MM.1S (cell line): ENCODE results near the gene TMEM175.

Experiments used
- DNase-seq: peaks from one replicate; pipeline ENCODE4 v3.0.0-alpha.2; 2015
- H2AFZ ChIP-seq: fragments of 300-600 bp; sonication (generic); 2 replicates; pipeline ENCODE4 v1.6.0; 2016; ENCODE audit warnings: antibody characterized with exemption, low read length
- H3F3A ChIP-seq: fragments of 300-600 bp; sonication (generic); 2 replicates; pipeline ENCODE4 v1.6.1; 2016; ENCODE audit warnings: mild to moderate bottlenecking, antibody characterized with exemption, low read length, moderate library complexity, mixed read lengths; ENCODE audit not compliant: insufficient read depth
- H3K27ac ChIP-seq: fragments of 300-600 bp; sonication (generic); 2 replicates; pipeline ENCODE4 v1.5.1; 2016; ENCODE audit warnings: mild to moderate bottlenecking, low read length
- H3K27me3 ChIP-seq: fragments of 300-600 bp; sonication (generic); replicated peaks from 2 replicates; pipeline ENCODE4 v1.6.0; 2016; ENCODE audit warnings: low read length; ENCODE audit not compliant: insufficient read depth
- H3K36me3 ChIP-seq: fragments of 300-600 bp; sonication (generic); replicated peaks from 2 replicates; pipeline ENCODE4 v1.6.1; 2016; ENCODE audit warnings: mild to moderate bottlenecking, low read length, mixed read lengths; ENCODE audit not compliant: insufficient read depth
- H3K4me1 ChIP-seq: fragments of 300-600 bp; sonication (generic); 2 replicates; pipeline ENCODE4 v1.6.1; 2016; ENCODE audit warnings: low read length, mixed read lengths
- H3K4me2 ChIP-seq: fragments of 300-600 bp; sonication (generic); 2 replicates; pipeline ENCODE4 v1.6.0; 2016; ENCODE audit warnings: low read depth, low read length
- H3K4me3 ChIP-seq: fragments of 300-600 bp; sonication (generic); 2 replicates; pipeline ENCODE4 v1.5.1; 2016; ENCODE audit warnings: low read length, mixed read lengths
- H3K79me2 ChIP-seq: fragments of 300-600 bp; sonication (generic); 2 replicates; pipeline ENCODE4 v1.6.1; 2016; ENCODE audit warnings: mixed run types, low read length, mixed read lengths
- H3K9ac ChIP-seq: fragments of 300-600 bp; sonication (generic); 2 replicates; pipeline ENCODE4 v1.6.1; 2016; ENCODE audit warnings: low read length, mixed read lengths
- H3K9me2 ChIP-seq: fragments of 300-600 bp; sonication (generic); replicated peaks from 2 replicates; pipeline ENCODE4 v1.6.1; 2016; ENCODE audit warnings: mild to moderate bottlenecking, low read length, mixed read lengths; ENCODE audit not compliant: insufficient read depth
- H3K9me3 ChIP-seq: fragments of 300-600 bp; sonication (generic); replicated peaks from 2 replicates; pipeline ENCODE4 v1.6.1; 2016; ENCODE audit warnings: mild to moderate bottlenecking, low read length, mixed read lengths; ENCODE audit not compliant: insufficient read depth
- H4K20me1 ChIP-seq: fragments of 300-600 bp; sonication (generic); 2 replicates; pipeline ENCODE4 v1.6.1; 2016; ENCODE audit warnings: mild to moderate bottlenecking, low read length, moderate library complexity, mixed read lengths; ENCODE audit not compliant: insufficient read depth
- EZH2 ChIP-seq: fragments of 300-600 bp; sonication (generic); optimal IDR thresholded peaks from 2 replicates; pipeline ENCODE3; 2017; ENCODE audit warnings: low read depth, mild to moderate bottlenecking, antibody characterized with exemption, low read length, mixed read lengths
- EZH2phosphoT487 ChIP-seq: fragments of 300-600 bp; sonication (generic); IDR thresholded peaks from 2 replicates; pipeline ENCODE4 v1.6.1; 2018; ENCODE audit warnings: antibody characterized with exemption, low read length
- TF ChIP-seq, protein P1 (sequence below): fragments of 300-600 bp; sonication (generic); IDR thresholded peaks from 2 replicates; pipeline ENCODE4 v1.5.1; 2016; ENCODE audit warnings: antibody characterized with exemption, low read length, mixed read lengths

TMEM175 gene

DNA sequence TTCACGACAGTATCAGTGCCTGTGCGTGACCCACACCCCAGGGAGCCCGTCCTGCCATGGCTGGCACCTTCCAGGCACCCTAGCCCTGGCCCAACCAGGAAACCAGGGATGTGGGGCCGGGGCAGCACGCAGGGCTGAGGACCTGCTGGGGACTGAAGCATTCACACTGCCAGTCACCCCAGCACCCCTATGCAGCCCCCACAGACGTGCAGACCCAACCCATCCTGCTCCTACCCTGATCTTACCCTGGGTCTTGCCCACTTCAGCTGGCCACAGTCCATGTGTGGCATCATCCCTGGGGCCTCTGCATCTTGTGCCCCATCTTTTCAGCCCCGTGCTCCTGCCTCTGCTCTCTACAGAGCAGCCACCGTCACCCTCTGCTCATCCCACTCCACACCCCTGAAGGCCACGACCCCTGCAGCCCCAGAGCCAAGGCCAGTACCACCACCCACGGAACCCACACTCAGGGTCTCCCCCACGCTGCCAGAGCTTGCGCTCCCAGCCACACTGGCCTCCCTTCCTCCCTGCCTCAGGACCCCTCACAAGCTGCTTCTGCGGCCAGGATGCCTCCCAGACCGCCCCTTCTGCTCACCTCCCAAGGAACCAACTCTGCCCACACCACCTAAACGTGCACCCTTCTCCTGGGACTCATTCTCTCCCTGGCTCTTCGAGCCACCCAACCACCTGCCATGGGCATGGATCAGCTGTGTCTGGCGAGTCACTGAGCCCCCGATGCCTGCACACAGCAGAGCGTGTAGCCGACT lies 25.7 kb upstream of the TMEM175 start:
- H3K9me2 ChIP-seq, result no peaks in the 10 kb centered on the region
- no peak for DNase-seq
- no peak overlapping the region for H2AFZ ChIP-seq
- no peaks in the 10 kb centered on the region for H3F3A ChIP-seq
- H3K79me2 ChIP-seq, result peaks cover 27% of the 10 kb centered on the region
- no peaks in the 10 kb centered on the region for H3K9me3 ChIP-seq
- peaks cover 3% of the 10 kb centered on the region; the same call in 1 of the 2 replicates for H3K36me3 ChIP-seq
- no peaks in the 10 kb centered on the region for H3K4me1 ChIP-seq
- no peak overlapping the region for H3K9ac ChIP-seq
- TF ChIP-seq, protein P1, sequence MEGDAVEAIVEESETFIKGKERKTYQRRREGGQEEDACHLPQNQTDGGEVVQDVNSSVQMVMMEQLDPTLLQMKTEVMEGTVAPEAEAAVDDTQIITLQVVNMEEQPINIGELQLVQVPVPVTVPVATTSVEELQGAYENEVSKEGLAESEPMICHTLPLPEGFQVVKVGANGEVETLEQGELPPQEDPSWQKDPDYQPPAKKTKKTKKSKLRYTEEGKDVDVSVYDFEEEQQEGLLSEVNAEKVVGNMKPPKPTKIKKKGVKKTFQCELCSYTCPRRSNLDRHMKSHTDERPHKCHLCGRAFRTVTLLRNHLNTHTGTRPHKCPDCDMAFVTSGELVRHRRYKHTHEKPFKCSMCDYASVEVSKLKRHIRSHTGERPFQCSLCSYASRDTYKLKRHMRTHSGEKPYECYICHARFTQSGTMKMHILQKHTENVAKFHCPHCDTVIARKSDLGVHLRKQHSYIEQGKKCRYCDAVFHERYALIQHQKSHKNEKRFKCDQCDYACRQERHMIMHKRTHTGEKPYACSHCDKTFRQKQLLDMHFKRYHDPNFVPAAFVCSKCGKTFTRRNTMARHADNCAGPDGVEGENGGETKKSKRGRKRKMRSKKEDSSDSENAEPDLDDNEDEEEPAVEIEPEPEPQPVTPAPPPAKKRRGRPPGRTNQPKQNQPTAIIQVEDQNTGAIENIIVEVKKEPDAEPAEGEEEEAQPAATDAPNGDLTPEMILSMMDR, result no peak
- TF ChIP-seq EZH2 (no peak), EZH2phosphoT487 (no peak)
- no peak overlapping the region for H3K4me2 ChIP-seq
- H3K27ac ChIP-seq, result no peak overlapping the region
- H4K20me1 ChIP-seq, result no peaks in the 10 kb centered on the region
- no peak overlapping the region for H3K4me3 ChIP-seq
- H3K27me3 ChIP-seq, result no peaks in the 10 kb centered on the region

DNA sequence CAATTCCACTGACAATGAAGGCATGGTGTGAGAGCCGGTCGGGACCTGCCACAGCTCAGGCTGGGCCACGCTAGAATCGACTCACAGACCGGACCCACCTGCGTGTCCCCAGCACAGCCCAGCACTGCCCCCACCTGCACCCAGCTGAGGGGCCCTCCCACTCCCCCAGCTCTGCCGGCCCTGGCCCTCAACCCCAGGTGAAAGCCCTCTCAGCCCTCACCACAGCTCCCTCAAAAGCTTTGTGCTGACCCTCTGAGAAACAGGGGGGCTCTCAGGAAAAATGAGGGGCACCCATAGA lies 25.2 kb upstream of the TMEM175 start:
- TF ChIP-seq EZH2phosphoT487, result no peak
- no peak for TF ChIP-seq EZH2
- TF ChIP-seq, protein P1, result no peak
- H3K79me2 ChIP-seq, result peaks cover 27% of the 10 kb centered on the region
- H4K20me1 ChIP-seq, result no peaks in the 10 kb centered on the region
- H3K9ac ChIP-seq, result no peak overlapping the region
- H3K4me3 ChIP-seq, result no peak overlapping the region
- no peaks in the 10 kb centered on the region for H3K9me2 ChIP-seq
- H2AFZ ChIP-seq, result no peak overlapping the region
- no peak overlapping the region for H3K4me2 ChIP-seq
- no peaks in the 10 kb centered on the region for H3K27me3 ChIP-seq
- peaks cover 3% of the 10 kb centered on the region; the same call in 1 of the 2 replicates for H3K36me3 ChIP-seq
- no peaks in the 10 kb centered on the region for H3K9me3 ChIP-seq
- DNase-seq, result no peak
- no peak overlapping the region for H3K27ac ChIP-seq
- no peaks in the 10 kb centered on the region for H3F3A ChIP-seq
- H3K4me1 ChIP-seq, result no peaks in the 10 kb centered on the region

DNA sequence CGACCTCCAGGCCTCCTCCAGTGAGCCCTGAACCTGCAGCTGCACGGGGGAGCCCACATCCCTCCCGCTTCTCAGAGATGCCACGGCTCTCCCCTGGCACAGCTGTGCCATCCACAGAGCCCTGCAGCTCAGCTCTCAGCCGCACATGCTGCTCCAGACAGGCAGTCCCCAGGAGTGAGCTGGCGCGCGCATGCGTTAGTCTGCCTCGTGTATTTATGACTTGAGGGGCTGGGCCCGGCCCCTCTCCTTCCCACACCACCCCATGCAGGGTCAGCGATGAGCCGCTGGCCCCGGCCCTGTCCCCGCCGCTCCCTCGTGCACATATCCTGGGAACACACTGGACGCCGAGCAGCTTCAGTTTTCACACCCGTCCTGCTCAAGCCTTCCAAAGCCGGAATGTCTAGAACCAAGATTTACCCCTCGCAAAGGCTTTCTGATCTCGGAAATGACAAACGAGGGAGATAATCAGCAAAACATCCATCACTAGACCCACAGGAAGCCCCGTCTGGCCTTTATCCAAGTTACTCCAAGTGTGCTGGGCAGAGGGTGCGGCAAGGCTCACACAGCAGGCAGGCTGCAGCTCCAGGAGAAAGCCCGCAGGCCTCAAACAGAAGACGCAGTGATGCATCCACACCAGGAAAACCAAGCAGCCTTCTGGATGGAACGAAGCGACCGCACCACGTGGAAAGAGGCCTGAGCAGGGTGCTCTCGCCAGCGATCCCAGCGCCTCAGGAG lies 24.4 kb upstream of the TMEM175 start:
- H3K9ac ChIP-seq, result no peak overlapping the region
- no peaks in the 10 kb centered on the region for H3K4me1 ChIP-seq
- no peak overlapping the region for H3K4me3 ChIP-seq
- H3K27me3 ChIP-seq, result no peaks in the 10 kb centered on the region
- no peak overlapping the region for H3K4me2 ChIP-seq
- H3K27ac ChIP-seq, result no peak overlapping the region
- H3K79me2 ChIP-seq, result peaks cover 28% of the 10 kb centered on the region
- H4K20me1 ChIP-seq, result no peaks in the 10 kb centered on the region
- no peaks in the 10 kb centered on the region for H3K9me3 ChIP-seq
- peaks cover 3% of the 10 kb centered on the region; the same call in 1 of the 2 replicates for H3K36me3 ChIP-seq
- no peaks in the 10 kb centered on the region for H3K9me2 ChIP-seq
- no peak for DNase-seq
- no peaks in the 10 kb centered on the region for H3F3A ChIP-seq
- TF ChIP-seq EZH2phosphoT487 (no peak), EZH2 (no peak)
- TF ChIP-seq, protein P1, result no peak
- no peak overlapping the region for H2AFZ ChIP-seq
